Stimulated activated CD4-positive, alpha-beta T cell treated with anti-CD3 and anti-CD28 coated beads, TNF-alpha, amount 100 ng/mL, for 4 hours (primary cell): Measurements from ENCODE around the gene RAB7A.
"Not testable (repeated sequence)": the region's sequence is repeated elsewhere in the genome, so short reads cannot be mapped to it uniquely, and the experiment has no call there.

Source experiments
- DNase-seq, 3 experiments: peaks; one replicate each; pipeline ENCODE4 v3.0.0-alpha.2; 2020; ENCODE audit warnings: low read depth in 3 of 3

RAB7A gene

DNA sequence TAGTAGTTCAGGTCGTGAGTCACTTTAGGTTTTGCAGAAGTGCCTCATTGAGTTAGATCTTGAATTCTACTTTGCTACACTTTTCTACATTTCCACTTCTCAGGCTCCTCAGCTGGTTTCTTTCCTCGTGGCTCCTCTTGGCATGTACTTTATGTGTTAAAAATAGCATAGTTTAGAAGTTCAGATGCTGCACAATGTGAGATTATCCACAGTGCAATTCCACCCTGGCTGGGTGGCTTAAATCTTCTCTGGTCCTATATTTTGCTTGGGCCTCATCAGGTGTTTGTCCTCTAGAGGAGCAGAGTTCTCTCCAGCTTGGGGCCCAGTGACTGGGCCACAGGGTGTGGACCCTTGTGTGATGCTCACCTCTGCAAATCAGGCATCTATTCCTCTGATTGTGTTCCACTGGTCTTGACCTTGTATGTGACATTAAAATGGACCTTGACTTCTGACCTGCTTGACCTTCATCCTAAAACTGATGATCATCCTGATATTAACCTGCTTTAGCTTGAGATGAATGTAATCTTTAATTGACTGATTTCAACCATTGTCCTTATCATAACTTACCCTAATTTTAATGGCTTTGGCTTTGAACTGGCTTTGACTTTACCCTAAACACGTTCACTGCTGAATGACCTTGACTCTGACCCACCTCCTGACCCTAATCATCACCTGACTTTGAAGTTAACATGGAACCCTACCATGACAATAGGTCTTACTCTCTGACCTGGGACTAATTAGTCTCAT lies 89.5 kb downstream of the RAB7A start:
- DNase-seq: no peak

DNA sequence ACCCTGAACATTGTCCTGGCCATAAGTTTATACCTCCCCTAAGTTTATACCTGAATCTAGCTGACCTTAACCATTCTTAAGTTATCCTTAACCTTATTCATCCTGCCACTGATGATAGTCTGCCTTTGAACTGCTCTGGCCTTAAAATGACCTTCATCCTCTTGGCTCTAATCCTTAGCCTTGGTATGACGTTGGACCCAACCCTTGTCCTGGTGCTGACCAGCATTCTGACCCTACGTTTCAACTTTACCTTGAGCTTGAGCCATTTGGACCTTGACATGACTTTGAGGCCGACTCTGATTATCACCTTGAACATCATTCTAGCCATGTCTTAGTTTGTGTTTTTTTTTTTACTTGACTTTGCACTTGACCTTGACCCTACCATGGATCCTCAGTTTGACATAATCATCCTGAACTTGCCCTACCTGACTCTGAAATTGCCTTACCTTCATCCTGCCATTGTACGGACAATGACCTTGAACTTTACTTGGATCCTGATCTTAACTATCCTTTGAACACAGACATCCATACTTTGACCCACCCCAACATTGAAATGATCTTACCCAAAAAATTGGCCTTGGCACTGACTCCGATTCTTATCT lies 92.3 kb downstream of the RAB7A start:
- no peak for DNase-seq

DNA sequence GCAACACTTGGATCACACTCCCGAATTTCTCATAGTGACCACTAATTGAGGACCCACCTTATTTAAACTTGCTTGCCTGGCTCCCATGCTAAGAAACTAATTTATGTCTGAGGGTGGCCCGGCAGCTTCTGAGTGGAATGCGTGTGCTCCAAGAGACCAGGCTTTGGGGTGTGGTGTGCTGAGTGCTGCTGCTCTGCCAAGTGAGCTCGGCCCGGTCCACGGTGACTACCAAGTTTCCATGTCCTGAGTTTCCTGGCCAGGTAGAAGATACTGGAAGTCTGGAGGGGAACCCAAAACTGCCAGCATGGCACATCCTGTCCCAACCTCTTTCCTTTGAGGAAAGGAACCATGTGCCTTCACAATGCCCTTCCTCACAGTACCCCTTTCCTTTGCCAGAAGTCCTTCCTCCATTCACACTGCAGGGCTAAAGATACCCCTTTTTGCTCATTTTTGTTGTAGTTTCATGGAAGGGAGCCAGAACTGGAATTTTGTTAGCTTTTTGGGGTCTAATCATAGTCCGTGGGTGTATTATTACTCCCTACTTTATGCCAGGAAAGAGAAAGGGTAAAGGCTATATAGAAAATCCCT lies 94.4 kb downstream of the RAB7A start:
- DNase-seq: no peak

DNA sequence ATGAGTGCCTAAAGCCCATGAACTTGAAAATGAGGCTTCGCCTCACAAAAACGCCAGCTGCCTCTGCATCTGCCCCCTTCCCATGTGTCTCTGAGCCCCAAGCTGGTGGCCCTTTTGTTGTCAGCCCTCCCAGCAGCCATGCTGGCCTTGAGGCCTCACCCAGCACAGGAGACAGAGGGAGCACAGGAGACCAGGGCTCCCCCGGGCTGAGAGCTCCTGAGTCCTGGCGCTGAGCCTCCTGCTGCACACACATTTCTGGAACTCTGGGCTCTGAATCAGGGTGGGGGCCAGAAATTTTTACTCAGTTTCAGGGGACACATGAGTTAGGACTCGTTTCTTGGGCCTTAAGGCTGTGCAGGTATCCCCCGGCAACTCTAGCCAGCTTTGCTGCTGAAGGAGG lies 97.0 kb downstream of the RAB7A start:
- DNase-seq: no peak

DNA sequence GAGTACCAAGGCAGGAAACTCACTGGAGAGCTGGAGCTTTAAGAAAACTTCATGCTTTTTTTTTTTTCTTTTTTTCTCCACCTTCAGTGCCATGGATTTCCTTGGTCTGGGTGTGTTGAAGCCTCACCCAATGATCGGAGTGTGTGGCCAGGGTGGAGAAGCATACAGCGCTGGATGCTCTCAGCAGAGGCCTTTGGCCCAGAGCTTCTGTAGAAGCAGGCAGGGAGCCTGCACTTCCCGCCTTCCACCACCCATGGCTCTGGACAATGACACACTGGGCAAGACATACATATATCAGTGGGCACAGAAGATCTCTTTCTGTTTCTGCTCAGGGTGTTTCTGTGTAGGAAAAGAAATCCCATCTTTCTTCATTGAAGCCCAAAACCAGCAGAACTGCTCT lies 97.6 kb downstream of the RAB7A start:
- DNase-seq: no peak

DNA sequence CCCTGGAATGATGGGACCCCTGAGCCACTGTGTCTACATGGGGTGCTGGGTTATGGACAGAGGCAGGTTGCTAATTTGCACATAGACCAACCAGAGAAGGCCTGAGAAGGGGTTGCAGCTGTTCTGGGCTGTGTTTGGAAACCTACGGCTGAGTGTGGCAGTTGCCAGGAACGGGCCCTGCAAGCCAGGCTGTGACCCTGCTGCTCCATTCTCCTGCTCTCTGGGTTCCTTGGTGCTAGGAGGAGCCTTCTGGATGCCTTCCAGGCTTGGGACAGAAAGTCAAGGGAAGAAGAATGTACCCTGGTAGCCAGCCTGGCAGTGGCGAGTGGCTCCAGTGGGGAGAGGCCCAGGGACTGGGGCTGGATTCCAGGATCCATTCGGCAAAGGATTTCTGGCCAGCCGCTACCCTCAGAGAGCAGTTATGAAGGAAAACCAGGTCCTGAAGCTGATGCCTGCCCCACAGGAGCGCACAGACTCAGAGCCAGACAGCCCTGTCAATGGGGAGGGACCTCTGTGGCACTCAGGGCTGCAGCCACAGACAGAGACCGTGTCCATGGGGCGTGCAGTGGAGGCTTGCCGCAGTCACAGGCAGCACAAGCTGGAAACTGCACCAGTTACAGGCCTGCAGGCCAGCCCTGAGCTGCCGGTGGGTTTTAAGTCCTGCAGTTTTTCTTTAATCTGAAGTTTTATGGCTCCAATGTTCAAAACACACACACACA lies 98.3 kb downstream of the RAB7A start:
- no peak for DNase-seq

DNA sequence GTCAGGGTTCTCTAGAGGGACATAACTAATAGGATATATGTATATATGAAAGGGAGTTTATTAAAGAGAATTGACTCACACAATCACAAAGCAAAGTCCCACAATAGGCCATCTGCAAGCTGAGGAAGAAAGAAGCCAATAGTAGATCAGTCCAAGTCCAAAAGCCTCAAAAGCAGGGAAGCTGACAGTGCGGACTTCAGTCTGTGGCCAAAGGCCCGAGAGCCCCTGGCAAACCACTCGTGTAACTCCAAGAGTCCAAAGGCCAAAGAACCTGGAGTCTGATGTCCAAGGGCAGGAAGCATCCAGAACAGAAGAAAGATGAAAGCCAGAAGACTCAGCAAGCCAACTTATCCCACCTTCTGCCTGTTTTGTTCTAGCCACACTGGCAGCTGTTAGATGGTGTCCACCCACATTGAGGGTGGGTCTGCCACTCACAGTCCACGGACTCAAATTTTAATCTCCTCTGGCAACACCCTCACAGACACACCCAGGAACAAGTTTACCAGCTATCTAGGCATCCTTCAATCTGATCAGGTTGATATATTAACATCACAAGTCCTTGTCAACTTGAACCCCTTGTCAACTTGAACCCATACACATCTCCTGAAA lies 99.2 kb downstream of the RAB7A start:
- no peak for DNase-seq

DNA sequence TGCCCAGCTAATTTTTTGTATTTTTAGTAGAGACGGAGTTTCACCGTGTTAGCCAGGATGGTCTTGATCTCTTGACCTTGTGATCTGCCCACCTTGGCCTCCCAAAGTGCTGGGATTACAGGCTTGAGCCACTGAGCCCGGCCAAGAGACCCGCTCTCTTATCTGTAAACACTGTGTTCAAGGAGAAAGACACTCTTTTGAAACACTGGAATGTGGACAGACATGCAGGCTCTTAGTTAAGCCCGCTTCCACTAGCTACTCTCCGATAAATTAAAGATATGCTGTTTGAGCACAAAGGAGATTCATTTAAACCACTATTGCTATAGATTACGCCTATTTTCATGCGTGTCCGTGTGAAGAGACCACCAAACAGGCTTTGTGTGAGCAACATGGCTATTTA lies 103.1 kb downstream of the RAB7A start:
- DNase-seq: not testable (repeated sequence)

DNA sequence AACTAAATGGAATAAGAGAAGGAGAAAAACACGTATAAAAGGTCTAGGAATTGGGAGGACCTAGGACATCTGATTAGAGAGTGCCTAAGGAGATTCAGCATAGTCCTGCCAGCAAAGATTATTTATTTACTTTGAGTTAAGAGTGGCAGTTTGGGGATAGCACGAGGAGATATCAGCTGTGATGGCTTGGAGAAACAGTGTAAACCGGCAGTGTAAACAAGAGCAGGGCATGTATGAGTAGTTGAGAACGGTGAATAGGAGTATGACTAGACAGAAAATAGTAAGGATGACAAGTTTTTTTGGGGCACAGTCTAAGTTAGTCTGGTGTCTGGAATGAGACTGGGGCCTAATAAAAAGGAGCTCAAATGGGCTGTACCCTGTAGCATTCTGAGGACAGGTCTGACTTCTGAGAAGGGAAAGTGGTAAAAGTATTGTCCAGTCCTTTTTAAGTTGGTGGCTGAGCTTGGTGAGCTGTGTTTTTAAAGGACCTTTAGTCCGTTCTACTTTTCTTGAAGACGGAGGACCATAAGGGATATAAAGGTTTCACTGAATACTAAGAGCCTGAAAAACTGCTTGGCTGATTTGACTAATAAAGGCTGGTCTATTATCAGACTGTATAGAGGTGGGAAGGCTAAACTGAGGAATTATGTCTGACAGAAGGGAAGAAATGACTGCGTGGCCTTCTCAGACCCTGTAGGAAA lies 104.1 kb downstream of the RAB7A start:
- DNase-seq: not testable (repeated sequence)

DNA sequence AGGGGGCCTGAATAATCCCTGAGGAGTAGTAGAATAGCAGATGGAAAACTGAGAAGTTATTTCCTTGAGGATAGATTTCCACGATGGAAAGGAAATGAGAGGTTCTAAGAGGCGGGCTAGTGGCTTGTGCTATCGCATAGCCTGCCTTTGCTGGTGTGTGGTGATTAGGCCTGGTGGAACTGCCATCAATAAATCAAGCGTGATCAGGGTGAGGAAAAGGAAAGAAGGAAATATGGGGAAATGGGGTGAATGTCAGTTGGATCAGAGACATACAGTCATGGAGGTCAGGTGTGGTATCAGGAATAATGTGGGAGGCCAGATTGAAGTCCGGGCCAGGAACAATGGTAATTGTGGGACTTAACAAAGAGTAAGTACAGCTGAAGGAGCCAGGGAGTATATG lies 104.8 kb downstream of the RAB7A start:
- not testable (repeated sequence) for DNase-seq

DNA sequence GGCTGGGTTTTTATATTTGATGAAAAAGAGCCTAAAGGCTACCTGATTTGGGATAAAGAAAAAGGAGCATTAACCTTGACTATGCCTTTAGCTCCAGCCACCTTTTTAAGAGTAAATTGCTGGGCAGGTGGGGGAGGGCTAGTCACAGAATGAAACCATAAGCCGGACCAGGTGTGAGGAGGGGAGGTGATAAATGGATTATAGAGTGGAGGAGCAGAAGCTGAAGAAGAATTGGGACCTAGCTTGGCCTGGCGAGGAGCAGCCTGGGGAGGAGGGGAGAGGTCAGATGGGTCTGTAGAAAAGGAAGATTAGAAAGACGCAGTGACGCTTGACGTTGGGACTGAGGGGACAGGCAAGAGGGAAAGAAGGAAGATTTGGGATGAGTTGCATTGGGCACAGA lies 107.0 kb downstream of the RAB7A start:
- not testable (repeated sequence) for DNase-seq

DNA sequence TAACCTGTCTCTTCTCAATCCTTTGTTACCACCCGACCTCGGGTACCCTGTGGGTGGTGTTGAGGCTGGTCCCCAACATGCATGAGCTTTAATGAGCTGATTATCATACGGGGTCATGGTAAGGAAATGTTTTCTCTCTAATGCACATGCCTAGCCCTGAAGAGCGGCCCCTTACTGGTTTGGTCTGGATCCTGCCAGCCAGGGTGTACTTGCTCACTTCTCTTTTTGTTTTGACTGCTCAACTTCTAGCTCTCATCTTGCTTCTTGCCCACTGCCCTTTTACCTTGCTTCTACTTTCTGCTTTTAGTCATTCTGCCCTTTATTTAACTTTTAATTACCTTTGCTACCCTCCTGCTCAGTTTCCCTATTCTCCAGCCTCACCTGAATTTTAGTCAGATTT lies 109.1 kb downstream of the RAB7A start:
- DNase-seq: no peak

DNA sequence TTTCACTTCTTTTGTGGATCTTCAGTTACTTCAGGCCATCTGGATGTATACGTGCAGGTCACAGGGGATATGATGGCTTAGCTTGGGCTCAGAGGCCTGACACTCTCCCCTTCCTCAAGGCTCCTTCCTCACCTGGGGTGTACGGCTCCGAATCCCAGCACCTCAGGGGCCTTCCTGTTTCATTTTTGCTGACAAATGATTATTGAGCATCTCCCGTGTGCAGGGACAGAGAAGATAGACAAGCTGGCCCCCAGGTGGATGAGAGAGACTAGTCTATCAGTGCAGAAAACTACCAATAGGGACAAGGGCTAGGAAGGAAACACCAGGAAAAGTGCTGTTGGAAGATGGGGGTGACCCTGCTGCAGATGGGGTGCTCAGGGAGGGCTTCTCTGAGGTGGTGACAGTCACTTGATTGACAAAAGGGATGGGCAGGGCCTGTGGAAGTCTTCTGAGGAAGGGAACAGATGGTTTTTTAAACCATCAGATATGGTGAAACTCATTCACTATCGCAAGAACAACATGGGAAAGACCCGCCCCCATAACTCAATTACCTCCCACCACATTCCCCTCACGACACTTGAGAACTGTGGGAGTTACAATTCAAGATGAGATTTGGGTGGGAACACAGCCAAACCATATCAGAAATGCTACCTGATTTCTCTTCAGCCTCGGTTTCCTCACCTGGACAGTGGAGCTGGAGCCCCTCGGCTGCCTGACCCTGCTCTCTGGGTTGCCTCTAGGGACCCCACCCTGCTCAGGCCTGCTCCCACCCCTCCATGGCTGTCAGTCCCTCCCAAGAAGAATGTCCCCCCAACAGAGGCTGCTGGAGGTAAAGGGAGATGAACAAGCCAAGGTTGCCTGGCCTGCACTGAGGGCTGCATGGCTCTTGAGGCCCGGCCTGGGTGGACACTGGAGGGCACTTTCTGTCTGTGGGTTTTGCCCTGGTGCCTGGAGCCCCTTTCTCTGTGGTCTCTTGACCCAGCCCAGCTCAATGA lies 116.2 kb downstream of the RAB7A start:
- no peak for DNase-seq

DNA sequence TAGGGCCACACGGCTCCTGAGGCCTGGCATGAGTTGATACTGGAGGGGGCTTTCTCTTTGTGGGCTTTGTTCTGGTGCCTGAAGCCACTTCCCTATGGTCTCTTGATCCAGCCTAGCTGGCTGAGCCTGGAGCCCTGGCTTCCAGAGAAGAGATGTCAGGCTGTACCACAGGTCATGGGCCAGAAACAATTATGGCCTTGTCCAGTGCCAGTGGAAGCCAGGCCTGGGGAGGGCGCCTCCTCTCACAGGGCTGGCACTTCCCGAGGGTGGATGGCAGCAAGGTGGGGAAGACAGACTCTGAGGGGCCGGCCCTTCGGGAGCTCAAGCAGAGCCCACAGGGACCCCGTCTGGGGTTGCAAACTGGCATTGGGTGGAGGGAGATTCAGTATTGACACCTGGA lies 118.5 kb downstream of the RAB7A start:
- DNase-seq: no peak

DNA sequence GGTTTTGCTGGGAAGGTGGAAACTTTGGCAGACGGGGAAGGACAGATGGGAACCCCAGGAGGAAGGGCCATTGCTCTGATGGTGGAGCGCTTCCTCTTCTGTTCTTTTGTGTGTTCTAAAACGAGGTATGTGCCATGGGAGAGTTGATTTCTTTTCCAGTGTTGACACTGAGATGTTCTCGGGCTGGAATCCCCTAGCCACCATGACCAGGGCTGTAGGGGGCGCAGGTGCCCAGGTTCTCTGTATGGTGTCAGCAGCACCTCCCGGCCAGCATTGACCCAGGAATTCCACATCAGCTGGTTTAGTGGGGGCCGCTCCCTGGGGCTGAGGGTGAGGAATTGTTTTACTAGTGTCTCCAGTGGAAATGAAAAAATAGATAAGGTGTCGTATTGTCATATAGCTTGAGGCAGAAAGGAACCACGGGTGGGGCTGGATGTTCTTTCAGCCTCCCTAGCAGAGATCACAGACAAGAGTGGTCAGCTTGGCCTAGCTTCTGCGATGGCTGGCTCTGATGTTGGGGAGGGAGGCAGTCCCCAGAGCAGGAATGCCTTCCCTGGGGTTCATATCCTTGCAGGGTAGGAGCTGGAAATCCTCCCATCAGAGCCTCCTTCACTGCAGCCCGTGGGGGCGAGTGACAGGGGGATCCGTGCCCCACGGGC lies 119.3 kb downstream of the RAB7A start:
- no peak for DNase-seq

DNA sequence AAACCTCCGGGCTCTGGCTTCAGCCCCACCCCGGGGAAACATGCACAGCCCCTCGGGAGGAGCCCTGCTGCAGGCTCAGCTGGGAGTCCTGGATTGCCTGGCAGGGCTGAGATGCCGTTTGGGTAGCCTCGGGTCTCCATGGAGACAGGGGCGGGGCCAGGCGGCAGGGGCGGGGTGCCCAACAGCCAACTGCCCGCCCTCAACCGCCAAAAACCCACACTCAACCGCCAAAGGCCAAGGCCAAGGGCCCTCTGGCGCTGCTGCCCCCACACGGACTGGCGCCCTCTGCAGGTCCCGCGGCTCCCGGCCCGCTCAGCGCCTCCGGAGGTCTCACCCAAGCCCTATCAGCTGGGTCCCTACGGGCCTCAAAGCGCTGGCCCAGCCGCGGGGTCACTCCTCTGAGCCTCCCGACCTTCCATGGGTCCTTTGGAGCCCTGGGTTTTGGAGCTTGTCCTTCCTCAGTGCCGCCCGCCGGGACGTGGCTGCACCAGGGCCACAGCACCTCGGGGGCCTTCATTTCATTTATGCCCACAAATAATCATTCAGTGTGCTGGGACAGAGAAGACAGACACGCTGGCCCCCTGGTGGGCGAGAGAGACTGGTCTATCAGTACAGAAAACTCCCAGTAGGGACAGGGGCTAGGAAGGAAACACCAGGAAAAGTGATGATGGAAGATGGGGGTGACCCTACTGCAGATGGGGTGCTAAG lies 119.9 kb downstream of the RAB7A start:
- DNase-seq: peak; percentile 62 to 73 (median 70)

DNA sequence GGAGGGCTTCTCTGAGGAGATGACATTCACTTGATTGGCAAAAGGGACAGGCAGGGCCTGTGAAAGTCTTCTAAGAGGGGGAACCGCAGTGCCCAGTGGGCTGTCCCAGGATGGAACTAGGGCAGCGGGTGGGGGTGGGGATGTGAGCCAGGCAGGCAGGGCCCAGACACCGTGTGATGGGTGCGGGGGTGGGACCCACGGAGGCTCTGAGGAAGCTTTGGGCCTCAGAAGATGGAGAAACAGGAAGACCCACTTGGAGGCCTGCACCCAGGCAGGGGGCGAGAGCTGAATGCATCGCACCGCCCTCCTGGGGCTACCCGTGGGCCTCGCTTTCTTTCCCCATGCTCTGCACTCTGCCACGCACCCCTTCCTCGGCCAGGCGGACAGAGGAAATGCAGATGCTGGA lies 120.5 kb downstream of the RAB7A start:
- no peak for DNase-seq

DNA sequence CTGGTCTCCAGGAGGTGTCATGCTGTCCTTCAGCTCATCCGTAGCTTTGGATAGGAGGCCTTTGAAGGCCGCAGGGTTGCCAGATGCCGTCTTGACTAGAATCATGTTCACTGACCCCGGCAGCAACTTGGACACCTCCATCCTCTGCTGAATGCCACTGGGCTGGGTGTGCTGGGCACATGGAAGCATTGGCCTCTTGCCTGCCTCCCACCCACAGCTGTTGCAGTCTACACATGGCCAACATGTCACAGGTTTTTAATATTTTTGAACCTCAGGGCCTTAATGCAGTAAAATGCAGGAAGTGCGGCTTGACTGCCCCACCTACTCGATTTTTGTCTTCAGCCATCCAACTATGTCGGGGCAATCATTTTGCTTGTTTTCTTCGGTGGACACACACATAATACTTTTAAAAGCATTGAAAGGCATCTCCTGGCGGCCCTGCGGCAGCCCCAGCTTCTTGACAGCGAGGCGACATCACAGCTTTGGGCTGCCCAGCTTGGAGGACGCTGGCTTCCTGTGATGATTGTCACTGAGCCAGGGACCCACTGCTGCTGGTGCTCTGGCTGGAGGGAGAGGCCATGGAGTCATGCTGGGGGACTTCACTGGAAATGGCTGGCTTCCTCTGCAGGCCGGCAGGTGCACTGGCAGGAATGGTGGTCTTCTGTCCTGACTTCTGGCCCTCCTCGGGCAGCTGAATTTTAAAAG lies 121.8 kb downstream of the RAB7A start:
- no peak for DNase-seq

DNA sequence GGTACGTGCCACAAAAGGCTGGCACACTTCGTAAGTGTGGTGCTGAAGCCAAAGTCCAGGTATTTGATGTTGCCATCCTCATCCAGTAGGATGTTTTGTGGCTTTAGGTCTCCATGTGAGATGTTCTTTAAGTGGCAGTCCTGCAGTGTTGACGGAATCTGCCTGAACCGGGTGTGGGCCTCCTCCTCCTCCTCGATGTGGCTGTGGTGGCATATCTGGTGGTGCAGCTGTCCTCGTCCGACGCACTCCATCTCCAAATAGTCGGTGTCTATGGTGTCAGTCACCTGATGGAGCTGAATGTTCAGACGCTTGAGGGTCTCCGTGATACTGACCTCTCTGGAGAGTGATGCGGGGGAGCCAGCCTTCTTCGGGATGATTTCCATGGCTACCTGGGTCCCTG lies 123.0 kb downstream of the RAB7A start:
- no peak for DNase-seq
